ENCODE data around the gene CHST6.
A peak's percentile ranks its signal among the peaks of the same experiment; 100 is the strongest.
"Not testable (repeated sequence)": the region's sequence is repeated elsewhere in the genome, so short reads cannot be mapped to it uniquely, and the experiment has no call there.

The CHST6 gene

GRCh38 chr16:75476817-75477216, 18.4 kb downstream of the CHST6 start:
- no peak for DNase-seq (ENCODE audit: low read depth in 3 of 3)

DNA sequence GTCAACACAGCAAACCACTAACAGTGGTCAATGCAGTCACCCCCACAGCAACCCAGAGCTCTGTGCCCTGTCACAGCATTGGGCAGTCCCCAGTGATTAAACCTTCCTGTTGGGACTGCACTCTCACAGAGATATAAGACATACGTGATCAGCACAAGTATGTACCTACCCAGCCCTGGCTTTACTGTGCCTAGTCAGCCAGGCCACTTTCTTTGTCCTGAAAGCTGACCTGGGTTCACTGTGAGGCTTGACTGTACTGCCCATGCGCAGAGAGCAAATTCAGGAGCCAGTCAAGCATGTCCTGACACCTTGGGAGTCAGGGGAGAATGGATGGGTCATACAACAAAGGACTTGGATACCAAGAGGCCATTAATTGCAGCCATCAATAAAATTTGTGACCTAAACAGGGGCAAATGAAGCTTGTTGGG, 19.8 kb downstream of the CHST6 start:
- DNase-seq (ENCODE audit: low read depth in 3 of 3), result no peak

- DNase-seq (ENCODE audit: low read depth in 3 of 3), result no peak
These were observed 22.0 kb downstream of the CHST6 start for GRCh38 chr16:75472908-75473877.

GRCh38 chr16:75471723-75472633, 23.3 kb downstream of the CHST6 start:
- DNase-seq (ENCODE audit: low read depth in 3 of 3), result peak in 1 of 3 experiments; percentile 16

DNA sequence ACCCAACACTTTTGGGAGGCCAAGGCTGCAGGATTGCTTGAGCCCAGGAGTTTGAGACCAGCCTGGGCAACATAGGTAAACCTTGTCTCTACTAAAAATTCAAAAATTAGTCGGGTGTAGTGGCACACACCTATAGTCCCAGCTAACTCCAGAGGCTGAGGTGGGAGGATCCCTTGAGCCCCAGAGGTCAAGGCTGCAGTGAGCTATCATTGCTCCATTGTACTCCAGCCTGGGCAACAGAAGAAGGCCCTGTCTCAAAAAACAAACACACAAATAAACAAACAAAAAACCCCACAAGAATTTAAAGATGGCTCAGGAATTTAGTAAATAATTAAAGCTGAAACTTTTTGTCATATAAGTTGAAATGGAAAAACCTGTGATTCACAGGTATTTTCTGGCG, 28.5 kb downstream of the CHST6 start:
- no peak for DNase-seq (ENCODE audit: low read depth in 3 of 3)

DNA sequence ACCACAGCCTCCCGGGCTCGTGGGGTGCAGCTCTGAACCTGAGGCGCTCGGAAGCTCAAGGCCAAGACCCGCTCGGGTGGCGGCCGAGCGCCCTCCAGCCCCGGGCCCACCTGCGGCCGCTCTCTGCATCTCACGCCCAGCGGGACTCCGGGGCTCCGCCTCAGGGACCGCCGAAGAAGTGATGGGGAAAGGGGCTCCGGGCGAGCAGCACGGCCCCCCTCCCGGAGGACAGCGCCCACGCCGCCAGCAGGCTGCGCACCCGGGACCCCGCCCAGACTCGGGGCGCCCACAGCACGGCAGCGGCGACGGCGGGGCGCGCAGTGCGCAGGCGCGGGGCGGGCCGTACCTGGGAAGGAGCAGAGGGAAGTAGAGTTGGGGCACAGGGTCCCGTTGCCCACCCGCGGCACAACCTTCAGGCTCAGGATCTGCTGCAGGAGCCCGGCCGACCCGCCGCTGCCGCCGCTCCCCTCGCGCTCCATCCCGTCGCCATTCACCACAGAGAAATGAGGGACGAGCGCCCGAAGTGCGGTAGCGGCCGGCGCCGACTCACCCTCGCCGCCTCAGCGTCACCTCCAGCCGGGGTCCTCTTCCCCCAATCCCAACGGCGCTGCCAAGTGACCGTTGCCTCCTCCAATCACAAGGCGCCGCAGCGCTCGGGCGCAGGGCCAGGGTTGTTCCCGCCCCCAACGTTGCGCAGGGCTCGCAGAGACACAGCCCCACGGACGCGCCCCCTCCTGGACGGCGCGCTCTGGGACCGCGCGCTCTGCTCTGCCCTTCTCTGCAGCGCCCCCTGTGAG, 30.9 kb downstream of the CHST6 start, which contains the start of gene TMEM170A:
Gene TMEM170A (minus strand): TSS at position 568 of the 797 bp plus-strand sequence. CDS start 89 bp downstream, at position 479.
- peak; percentile 96 to 99 (median 96) for DNase-seq (ENCODE audit: low read depth in 3 of 3)

DNA sequence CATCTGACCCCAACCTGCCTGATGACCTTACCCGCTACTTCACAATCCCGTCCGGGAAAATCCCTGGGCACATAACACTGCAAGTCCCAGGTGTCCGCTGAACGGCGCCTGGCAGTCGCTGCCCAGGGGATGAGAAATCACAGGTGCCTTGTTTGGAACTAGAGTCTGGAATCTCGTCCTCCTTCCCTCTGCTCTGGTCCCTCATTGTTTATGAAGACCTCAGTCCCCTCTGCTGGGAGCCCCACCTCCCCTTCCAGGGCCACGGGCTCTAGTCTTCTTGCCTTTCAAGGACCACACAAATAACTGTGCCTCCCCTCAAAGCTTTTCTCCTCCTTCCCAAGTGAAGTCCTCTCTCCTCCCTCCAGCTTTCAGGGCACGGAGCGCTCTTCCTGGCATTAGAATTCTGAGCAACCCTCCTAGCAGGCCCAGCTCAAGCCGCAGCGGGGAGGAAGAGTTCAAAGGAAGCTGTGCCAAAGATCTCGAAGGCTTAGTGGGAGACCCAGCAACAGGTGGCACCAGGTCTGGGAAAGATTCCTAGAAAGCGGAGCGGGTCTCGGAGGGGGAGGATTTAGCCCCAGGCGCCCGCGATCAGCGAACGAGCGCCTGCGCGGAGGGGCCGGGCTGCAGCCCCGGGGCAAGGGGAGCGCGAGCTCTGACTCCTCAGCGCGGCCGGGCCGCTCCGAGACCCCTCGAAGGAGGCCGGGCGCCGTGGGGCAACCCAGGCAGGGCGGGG, 31.7 kb downstream of the CHST6 start:
- peak in 1 of 3 experiments; percentile 3 for DNase-seq (ENCODE audit: low read depth in 3 of 3)

- DNase-seq (ENCODE audit: low read depth in 3 of 3), result no peak
These were observed 32.4 kb downstream of the CHST6 start for GRCh38 chr16:75462806-75463205.

- DNase-seq (ENCODE audit: low read depth in 3 of 3), result no peak
These were observed 33.7 kb downstream of the CHST6 start for GRCh38 chr16:75461575-75461974.

- DNase-seq (ENCODE audit: low read depth in 3 of 3), result no peak
These were observed 34.8 kb downstream of the CHST6 start for GRCh38 chr16:75460446-75460845.

GRCh38 chr16:75459691-75460090, 35.5 kb downstream of the CHST6 start:
- no peak for DNase-seq (ENCODE audit: low read depth in 3 of 3)

DNA sequence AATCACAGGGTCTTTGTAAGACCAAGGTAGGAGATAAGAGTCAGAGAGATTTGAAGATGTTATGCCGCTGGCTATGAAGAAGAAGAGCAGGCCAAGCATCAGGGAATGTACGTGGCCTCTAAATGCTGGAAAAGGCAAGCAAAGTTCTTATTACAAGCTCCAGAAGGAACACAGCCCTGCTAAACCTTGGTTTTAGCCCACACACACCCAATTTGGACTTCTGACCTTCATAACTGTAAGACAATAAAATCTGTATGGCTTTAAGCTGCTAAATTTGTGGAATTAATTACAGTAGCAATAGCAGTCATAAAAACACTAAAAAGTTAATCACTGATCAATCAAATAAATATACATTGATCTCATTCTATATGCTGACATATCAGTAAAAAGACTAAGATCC, 36.8 kb downstream of the CHST6 start:
- no peak for DNase-seq (ENCODE audit: low read depth in 3 of 3)

DNA sequence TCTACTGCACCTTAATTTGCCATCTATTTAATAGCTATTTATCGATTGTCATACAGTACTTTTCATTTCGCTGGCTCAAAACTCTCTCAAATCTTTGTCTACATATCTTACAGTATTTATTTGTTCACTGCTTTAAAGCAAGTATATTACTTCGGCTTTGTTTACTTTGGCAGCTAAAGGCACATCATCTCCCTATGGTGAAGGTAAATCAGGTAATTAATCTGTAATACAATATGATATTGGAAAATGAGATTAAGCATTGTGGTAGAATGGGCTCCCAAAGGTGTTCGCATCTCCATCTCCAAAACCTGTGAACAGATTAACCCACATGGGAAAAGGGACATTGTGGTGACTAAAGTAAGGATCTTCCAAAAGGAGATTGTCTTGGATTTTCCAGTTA, 37.2 kb downstream of the CHST6 start:
- no peak for DNase-seq (ENCODE audit: low read depth in 3 of 3)

- no peak for DNase-seq (ENCODE audit: low read depth in 3 of 3)
These were observed 37.7 kb downstream of the CHST6 start for GRCh38 chr16:75457485-75458021.

GRCh38 chr16:75456971-75457370, 38.3 kb downstream of the CHST6 start:
- no peak for DNase-seq (ENCODE audit: low read depth in 3 of 3)

DNA sequence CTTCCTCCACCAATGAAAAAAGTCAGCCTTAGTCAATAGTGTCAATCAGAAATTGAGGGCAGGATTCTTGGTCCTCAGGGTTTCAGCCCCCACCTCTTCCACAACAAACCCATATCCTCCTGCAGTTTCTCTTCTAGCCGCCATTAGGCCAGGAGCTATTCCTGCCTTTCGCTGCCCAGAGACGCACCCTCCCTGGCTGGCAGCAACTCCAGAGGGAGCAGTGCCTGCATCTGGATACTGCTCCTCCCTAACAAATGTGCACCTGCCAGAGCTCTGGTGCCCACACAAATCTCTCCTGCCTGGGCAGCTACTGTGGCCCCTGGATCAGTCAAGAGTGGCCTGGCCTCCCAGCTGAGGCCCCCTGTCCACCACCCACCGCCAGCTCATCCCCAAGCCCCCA, 38.8 kb downstream of the CHST6 start:
- DNase-seq (ENCODE audit: low read depth in 3 of 3), result not testable (repeated sequence)

DNA sequence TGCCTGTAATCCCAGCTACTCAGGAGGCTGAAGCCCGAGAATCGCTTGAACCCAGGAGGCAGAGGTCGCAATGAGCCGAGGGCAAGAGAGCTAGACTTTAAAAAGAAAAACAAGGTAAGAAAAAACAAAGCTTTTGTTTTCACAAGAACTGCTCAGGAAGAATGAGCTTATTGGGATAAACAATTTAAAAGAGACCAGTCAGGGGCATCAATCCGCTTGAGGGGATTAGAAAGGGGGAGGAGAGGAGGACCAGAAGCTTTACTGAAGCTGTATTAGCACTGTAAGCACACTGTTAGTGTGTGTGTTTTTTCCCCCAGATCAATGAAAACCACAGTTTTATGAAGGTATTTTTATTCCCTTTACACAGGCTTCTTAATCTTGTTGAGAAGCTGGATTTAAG, 39.6 kb downstream of the CHST6 start:
- DNase-seq (ENCODE audit: low read depth in 3 of 3), result no peak

GRCh38 chr16:75452464-75453190, 42.6 kb downstream of the CHST6 start:
- no peak for DNase-seq (ENCODE audit: low read depth in 3 of 3)

DNA sequence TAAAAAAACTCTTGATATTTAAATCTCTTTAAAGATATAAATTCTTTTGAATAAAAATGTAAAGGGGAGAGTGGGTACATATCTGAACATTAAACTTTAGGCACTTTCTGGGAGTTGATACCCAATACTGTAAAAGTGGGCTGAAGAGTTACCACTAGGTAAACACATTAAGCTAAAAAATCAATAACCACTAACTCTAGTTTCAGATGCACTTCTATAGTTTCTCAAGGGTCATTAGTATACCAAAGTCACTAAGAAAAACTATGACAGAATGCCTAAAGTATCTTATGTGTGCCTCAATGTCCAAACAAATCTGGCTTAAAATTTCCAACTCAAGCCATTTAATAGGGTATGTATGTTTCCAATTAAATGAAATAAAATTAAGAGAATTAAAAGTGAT, 48.8 kb downstream of the CHST6 start:
- DNase-seq (ENCODE audit: low read depth in 3 of 3), result no peak

- no peak for DNase-seq (ENCODE audit: low read depth in 3 of 3)
These were observed 49.9 kb downstream of the CHST6 start for GRCh38 chr16:75445298-75445697.

Measured in stimulated activated CD4-positive, alpha-beta T cell treated with anti-CD3 and anti-CD28 coated beads, TNF-alpha, amount 100 ng/mL, for 4 hours (primary cell).